ENCODE data around the gene FUS. TPM values are rescaled to one million over a fixed set of nuclear protein-coding genes. Genes with fewer than 3 reads are reported as not detected.

FUS gene
- total RNA-seq, 2 experiments from 2014 or later: 486 to 533 TPM

DNA sequence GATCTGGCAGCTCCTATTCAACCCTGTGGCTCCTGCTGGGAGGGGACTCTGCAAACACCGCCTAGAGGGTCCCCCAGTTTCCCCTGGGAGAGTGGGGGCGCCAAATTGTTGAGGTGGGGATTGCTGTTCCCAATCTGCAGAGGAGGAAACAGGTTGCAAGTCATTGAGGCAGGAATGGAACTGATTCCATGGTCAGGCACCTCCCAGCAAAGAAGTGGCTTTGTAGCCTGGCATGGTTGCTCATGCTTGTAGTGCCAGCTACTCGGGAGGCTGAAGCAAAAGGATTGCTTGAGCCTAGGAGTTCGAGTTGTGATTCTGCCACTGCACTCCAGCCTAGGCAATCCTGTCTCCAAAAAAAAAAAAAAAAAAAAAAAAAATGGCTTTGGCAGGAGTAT is 37.2 kb downstream of the FUS start:
- H3K4me1 Mint-ChIP-seq (ENCODE audit: low read depth): peaks cover 16% of the 10 kb centered on the region
- ATAC-seq (no peak), DNase-seq (no peak)
- H3K36me3 Mint-ChIP-seq (ENCODE audit: low read depth): no peaks in the 10 kb centered on the region
- peaks cover 43% of the 10 kb centered on the region for H3K27me3 Mint-ChIP-seq
- TF ChIP-seq, protein P1, sequence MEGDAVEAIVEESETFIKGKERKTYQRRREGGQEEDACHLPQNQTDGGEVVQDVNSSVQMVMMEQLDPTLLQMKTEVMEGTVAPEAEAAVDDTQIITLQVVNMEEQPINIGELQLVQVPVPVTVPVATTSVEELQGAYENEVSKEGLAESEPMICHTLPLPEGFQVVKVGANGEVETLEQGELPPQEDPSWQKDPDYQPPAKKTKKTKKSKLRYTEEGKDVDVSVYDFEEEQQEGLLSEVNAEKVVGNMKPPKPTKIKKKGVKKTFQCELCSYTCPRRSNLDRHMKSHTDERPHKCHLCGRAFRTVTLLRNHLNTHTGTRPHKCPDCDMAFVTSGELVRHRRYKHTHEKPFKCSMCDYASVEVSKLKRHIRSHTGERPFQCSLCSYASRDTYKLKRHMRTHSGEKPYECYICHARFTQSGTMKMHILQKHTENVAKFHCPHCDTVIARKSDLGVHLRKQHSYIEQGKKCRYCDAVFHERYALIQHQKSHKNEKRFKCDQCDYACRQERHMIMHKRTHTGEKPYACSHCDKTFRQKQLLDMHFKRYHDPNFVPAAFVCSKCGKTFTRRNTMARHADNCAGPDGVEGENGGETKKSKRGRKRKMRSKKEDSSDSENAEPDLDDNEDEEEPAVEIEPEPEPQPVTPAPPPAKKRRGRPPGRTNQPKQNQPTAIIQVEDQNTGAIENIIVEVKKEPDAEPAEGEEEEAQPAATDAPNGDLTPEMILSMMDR (IDR thresholded peaks at IDR 0.05): no peak
- CTCF ChIA-PET: interaction anchor here (1.2 to 2.1 kb wide), 6 partner anchors 9 to 226 kb away, joined by 4 to 10 read pairs (median 6); partner anchors contain the start of gene ZNF843
- POLR2A ChIA-PET: interaction anchor here (0.7 to 4.8 kb wide), 6 partner anchors 11 to 241 kb away, joined by 3 to 48 read pairs (median 4); no protein-coding TSS in a partner anchor
- no peak overlapping the region for H3K27ac Mint-ChIP-seq
- H3K4me3 Mint-ChIP-seq: peak overlapping the region; percentile 39
- H3K9me3 Mint-ChIP-seq: no peaks in the 10 kb centered on the region
- intact Hi-C loops (cut with micrococcal nuclease): no loop called here

DNA sequence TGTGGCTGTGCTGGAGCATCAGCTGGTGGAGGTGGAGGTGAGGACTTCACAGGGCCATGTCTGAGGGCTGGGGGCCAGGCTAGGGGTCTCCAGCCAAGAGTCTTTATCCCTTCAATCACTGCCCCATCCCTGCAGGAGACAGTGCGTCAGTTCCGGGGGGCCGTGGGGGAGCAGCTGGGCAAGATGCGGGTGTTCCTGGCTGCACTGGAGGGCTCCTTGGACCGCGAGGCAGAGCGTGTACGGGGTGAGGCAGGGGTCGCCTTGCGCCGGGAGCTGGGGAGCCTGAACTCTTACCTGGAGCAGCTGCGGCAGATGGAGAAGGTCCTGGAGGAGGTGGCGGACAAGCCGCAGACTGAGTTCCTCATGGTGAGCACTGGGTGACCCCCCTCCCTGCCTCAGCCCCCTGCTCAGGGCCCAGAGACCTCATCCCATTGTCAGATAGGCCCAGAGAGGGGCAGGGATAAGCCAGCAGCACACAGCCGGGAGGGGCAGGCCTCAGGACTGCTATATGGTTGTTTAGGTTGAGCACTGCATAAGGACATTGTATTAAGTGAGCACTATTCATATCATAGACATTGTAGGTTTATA is 39.3 kb downstream of the FUS start:
- DNase-seq (no peak), ATAC-seq (no peak)
- no peaks in the 10 kb centered on the region for H3K36me3 Mint-ChIP-seq (ENCODE audit: low read depth)
- peaks cover 16% of the 10 kb centered on the region for H3K4me1 Mint-ChIP-seq (ENCODE audit: low read depth)
- peaks cover 36% of the 10 kb centered on the region for H3K27me3 Mint-ChIP-seq
- POLR2A ChIA-PET: interaction anchor here (1.0 kb wide), 1 partner anchor 22 kb away, joined by 3 read pairs; no protein-coding TSS in a partner anchor
- H3K4me3 Mint-ChIP-seq: no peak overlapping the region
- intact Hi-C loops (cut with micrococcal nuclease): no loop called here
- no peak overlapping the region for H3K27ac Mint-ChIP-seq
- no peaks in the 10 kb centered on the region for H3K9me3 Mint-ChIP-seq
- TF ChIP-seq, protein P1 (IDR thresholded peaks at IDR 0.05): no peak
- CTCF ChIA-PET: interaction anchor here (0.7 kb wide), 1 partner anchor 18 kb away, joined by 3 read pairs; no protein-coding TSS in a partner anchor

DNA sequence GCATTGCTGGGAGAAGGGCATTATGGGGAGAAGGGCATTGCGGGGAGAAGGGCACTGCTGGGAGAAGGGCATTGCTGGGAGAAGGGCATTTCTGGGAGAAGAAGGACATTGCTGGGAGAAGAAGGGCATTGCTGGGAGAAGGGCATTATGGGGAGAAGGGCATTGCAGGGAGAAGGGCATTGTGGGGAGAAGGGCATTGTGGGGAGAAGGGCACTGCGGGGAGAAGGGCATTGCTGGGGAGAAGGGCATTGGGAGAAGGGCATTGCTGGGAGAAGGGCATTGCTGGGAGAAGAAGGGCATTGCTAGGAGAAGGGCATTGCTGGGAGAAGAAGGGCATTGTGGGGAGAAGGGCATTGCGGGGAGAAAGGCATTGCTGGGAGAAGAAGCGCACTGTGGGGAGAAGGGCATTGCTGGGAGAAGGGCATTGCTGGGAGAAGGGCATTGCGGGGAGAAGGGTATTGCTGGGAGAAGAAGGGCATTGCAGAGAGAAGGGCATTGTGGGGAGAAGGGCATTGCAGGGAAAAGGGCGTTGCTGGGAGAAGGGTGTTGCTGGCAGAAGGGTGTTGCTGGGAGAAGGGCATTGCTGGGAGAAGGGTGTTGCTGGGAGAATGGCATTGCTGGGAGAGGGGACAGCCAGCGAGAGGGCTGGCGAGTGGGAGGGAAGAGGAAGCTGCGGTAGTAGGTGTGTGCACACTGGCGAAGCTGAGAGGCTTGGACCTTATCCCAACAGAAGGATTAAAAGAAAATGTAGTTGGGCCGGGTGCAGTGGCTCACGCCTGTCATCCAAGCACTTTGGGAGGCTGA is 41.6 kb downstream of the FUS start:
- TF ChIP-seq, protein P1 (IDR thresholded peaks at IDR 0.05): no peak
- Mint-ChIP-seq H3K9me3 (no peaks in the 10 kb centered on the region), H3K4me3 (no peak overlapping the region), H3K27ac (no peak overlapping the region), H3K4me1 (ENCODE audit: low read depth) (peaks cover 4% of the 10 kb centered on the region), H3K27me3 (peaks cover 21% of the 10 kb centered on the region), H3K36me3 (ENCODE audit: low read depth) (no peaks in the 10 kb centered on the region)
- CTCF ChIA-PET: no interaction called here
- no peak for DNase-seq
- POLR2A ChIA-PET: interaction anchor here (1.4 kb wide), 1 partner anchor 14 kb away, joined by 3 read pairs; no protein-coding TSS in a partner anchor
- intact Hi-C loops (cut with micrococcal nuclease): no loop called here
- no peak for ATAC-seq

DNA sequence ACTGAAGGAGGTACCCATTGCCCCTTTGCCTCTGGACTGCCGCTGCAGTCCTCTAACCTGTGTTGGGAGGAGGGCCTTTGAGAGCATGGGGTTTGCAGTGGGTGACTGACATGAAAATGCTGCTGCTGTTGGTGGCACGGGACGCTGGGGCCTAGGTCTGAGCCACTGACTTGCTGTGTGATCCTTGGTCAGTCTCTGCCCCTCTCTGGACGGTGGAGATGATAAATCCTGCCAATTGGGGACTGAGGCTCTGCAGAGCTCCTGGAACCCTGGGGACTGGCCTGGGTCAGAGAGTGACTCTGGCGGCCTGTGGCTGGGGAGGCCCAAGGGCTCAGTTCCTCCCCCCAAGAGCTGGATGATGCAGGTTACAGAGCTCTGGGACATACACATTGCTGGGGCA is 43.1 kb downstream of the FUS start:
- POLR2A ChIA-PET: no interaction called here
- H3K27me3 Mint-ChIP-seq: peaks cover 10% of the 10 kb centered on the region
- intact Hi-C loops (cut with micrococcal nuclease): no loop called here
- no peak for ATAC-seq
- CTCF ChIA-PET: no interaction called here
- H3K9me3 Mint-ChIP-seq: no peaks in the 10 kb centered on the region
- no peaks in the 10 kb centered on the region for H3K36me3 Mint-ChIP-seq (ENCODE audit: low read depth)
- H3K27ac Mint-ChIP-seq: no peak overlapping the region
- TF ChIP-seq, protein P1 (IDR thresholded peaks at IDR 0.05): no peak
- no peaks in the 10 kb centered on the region for H3K4me1 Mint-ChIP-seq (ENCODE audit: low read depth)
- H3K4me3 Mint-ChIP-seq: no peak overlapping the region
- DNase-seq: no peak
